K562 (cell line): Measurements from ENCODE around the gene CHPF2. TPM values are rescaled to one million over a fixed set of nuclear protein-coding genes. Genes with fewer than 3 reads are reported as not detected.

Source experiments
- FUS ChIP-seq: fragments of 200-400 bp; formaldehyde crosslinking; optimal IDR thresholded peaks from 2 replicates; pipeline ENCODE3; 2017; ENCODE audit warnings: low read depth, low read length
- NFIC ChIP-seq: fragments of 450-650 bp; IDR thresholded peaks from 2 replicates; pipeline ENCODE4 v1.6.1; 2017; ENCODE audit warnings: mild to moderate bottlenecking, inconsistent platforms
- PBX2 ChIP-seq, 2 experiments: IDR thresholded peaks in 1 of 2; conservative IDR thresholded peaks in 1 of 2; 2 replicates each; pipeline ENCODE4 v1.6.1; 2016; ENCODE audit warnings: low read depth in 2 of 2, mild to moderate bottlenecking in 1 of 2, missing compliant biosample characterization in 1 of 2, missing genetic modification characterization in 1 of 2, moderate library complexity in 1 of 2
- PKNOX1 ChIP-seq: fragments of 450-650 bp; IDR thresholded peaks from 2 replicates; pipeline ENCODE4 v1.6.1; 2016
- THRAP3 ChIP-seq: fragments of 450-650 bp; IDR thresholded peaks from 2 replicates; pipeline ENCODE4 v1.6.1; 2016; ENCODE audit warnings: mild to moderate bottlenecking, inconsistent platforms, borderline replicate concordance
- polyA plus RNA-seq, 8 experiments: library from polyadenylated mRNA; depleted of rRNA in 4 of 8; stranded (reverse) in 5 of 8; unstranded in 3 of 8; fragments of >200 nt; fragmentation: Nextera tagmentation in 2 of 8; fragmentation: Illumina TruSeq in 1 of 8; extraction: Ambion mirVana in 2 of 8; extraction: Trizol in 1 of 8; gene quantifications; 2 replicates each; pipeline versions ENCODE4 v1.2.1 to v1.2.3, GENCODE V29; 2011 to 2014; ENCODE audit warnings: inconsistent platforms in 1 of 8, missing spikeins in 1 of 8
- total RNA-seq, 7 experiments: library from RNA; depleted of rRNA in 6 of 7; stranded (reverse); fragments of >200 nt in 6 of 7; fragmentation: Illumina TruSeq in 2 of 7; extraction: Trizol in 2 of 7; gene quantifications; 2 replicates each; pipeline versions ENCODE4 v1.2.1 to v1.2.3, GENCODE V29; 2011 to 2021; ENCODE audit warnings: low replicate concordance in 1 of 7

The CHPF2 gene
- total and polyA plus RNA-seq, 9 of the 15 experiments (the other 6 are each of a cell fraction or from before 2014, with no cell fraction given): 0.08 to 32.8 (median 10.5) TPM

- TF ChIP-seq PBX2 (CRISPR knock-in tag; IDR thresholded peaks at IDR 0.05; ENCODE audit: low read depth) (no peak), PBX2 (tag; conservative IDR thresholded peaks at IDR 0.05; ENCODE audit: low read depth) (peak; percentile 39; the same call in 1 of the 2 replicates), NFIC (no peak), FUS (no peak), PKNOX1 (peak; percentile 82), THRAP3 (no peak)
Observed at GRCh38 chr7:151187409-151188251, 44.7 kb upstream of the CHPF2 start (continued).
